ENCODE data around the gene HECA.

- no peak for TF ChIP-seq TAF1 (IDR thresholded peaks at IDR 0.05; ENCODE audit: borderline replicate concordance, low read depth, low read length)
- TF ChIP-seq POLR2AphosphoS5 (IDR thresholded peaks at IDR 0.05; ENCODE audit: low read depth, low read length), result no peak
- TF ChIP-seq POLR2A (IDR thresholded peaks at IDR 0.05; ENCODE audit: low read depth, low read length), result no peak
These were observed 26.5 kb upstream of the HECA start for GRCh38 chr6:139108378-139108777.
